Endothelial cell of umbilical vein (primary cell): ENCODE measurements around the gene CDK6. TPM values are rescaled to one million over a fixed set of nuclear protein-coding genes. Genes with fewer than 3 reads are reported as not detected.

ENCODE experiments used
- BruUV-seq: library from RNA; stranded (reverse); fragments of 400-500 nt; replicated peaks from 2 replicates; lab custom pipeline; 2021; lab: Mats Ljungman, UMichigan
- CTCF ChIA-PET: fragments of 300-600, 350-600 bp; sonication (Branson Sonifier 250); formaldehyde crosslinking; loops from one replicate; lab custom pipeline; 2021; ENCODE audit warnings: antibody characterized with exemption, inconsistent platforms; lab: Charles Lee
- POLR2A ChIA-PET: fragments of 300-600, 350-600 bp; sonication (Branson Sonifier 250); formaldehyde crosslinking; loops from one replicate; lab custom pipeline; 2021; ENCODE audit warnings: antibody characterized with exemption, inconsistent platforms; lab: Charles Lee
- DNase-seq: peaks from one replicate; pipeline ENCODE4 v3.0.0-alpha.2; 2011; ENCODE audit warnings: low read depth, low spot score
- FAIRE-seq: peaks from 2 replicates; lab custom pipeline; 2011; peaks lifted over from hg19 to GRCh38; lab: Jason Lieb, UNC
- H2AFZ ChIP-seq: 2 replicates; pipeline ENCODE4 v1.6.0; 2012; ENCODE audit warnings: low read depth, low read length, control low read depth, inconsistent platforms
- H3K27ac ChIP-seq: 2 replicates; pipeline ENCODE4 v1.5.1; 2011; ENCODE audit warnings: low read depth, mild to moderate bottlenecking, control low read depth, low read length, moderate library complexity; ENCODE audit not compliant: insufficient read depth
- H3K27me3 ChIP-seq, 2 experiments: 2 replicates each; pipeline versions ENCODE4 v1.6.0 to v1.6.1; 2011; ENCODE audit warnings: low read length in 2 of 2, mixed read lengths in 1 of 2; ENCODE audit not compliant: control insufficient read depth in 2 of 2, insufficient read depth in 2 of 2
- H3K36me3 ChIP-seq, 2 experiments: 2 replicates in 1 of 2; 3 replicates in 1 of 2; pipeline ENCODE4 v1.5.1; 2011; ENCODE audit warnings: low read length in 2 of 2, mild to moderate bottlenecking in 1 of 2, moderate library complexity in 1 of 2; ENCODE audit not compliant: control insufficient read depth in 2 of 2, insufficient read depth in 2 of 2; ENCODE audit errors: extremely low read depth in 1 of 2
- H3K4me1 ChIP-seq: 3 replicates; pipeline ENCODE4 v1.5.1; 2011; ENCODE audit warnings: mild to moderate bottlenecking, low read length; ENCODE audit not compliant: control insufficient read depth, insufficient read depth; ENCODE audit errors: extremely low read depth
- H3K4me2 ChIP-seq: 2 replicates; pipeline ENCODE4 v1.6.1; 2011; ENCODE audit warnings: low read length, control low read depth, mixed read lengths; ENCODE audit not compliant: insufficient read depth
- H3K4me3 ChIP-seq, 3 experiments: fragments of 200-600 bp in 1 of 3; sonication (generic), shearing (Covaris generic) in 1 of 3; replicated peaks in 1 of 3; 2 replicates each; pipeline ENCODE4 v1.5.1; 2011 to 2016; ENCODE audit warnings: control low read depth in 3 of 3, low read length in 3 of 3, mild to moderate bottlenecking in 2 of 3, inconsistent platforms in 1 of 3, low read depth in 1 of 3, moderate library complexity in 1 of 3; ENCODE audit not compliant: insufficient read depth in 1 of 3
- H3K79me2 ChIP-seq: 2 replicates; pipeline ENCODE4 v1.6.0; 2012; ENCODE audit warnings: low read length, inconsistent platforms; ENCODE audit not compliant: control insufficient read depth, insufficient read depth
- H3K9ac ChIP-seq: replicated peaks from 2 replicates; pipeline ENCODE3; 2011; ENCODE audit warnings: low read length, control low read depth; ENCODE audit not compliant: insufficient read depth; ENCODE audit errors: extremely low read depth
- H3K9me1 ChIP-seq: replicated peaks from 3 replicates; pipeline ENCODE4 v1.6.0; 2011; ENCODE audit warnings: mild to moderate bottlenecking, low read length; ENCODE audit not compliant: control insufficient read depth, insufficient read depth; ENCODE audit errors: extremely low read depth
- H3K9me3 ChIP-seq: replicated peaks from 2 replicates; pipeline ENCODE4 v1.5.1; 2012; ENCODE audit warnings: low read length, inconsistent platforms; ENCODE audit not compliant: control insufficient read depth, insufficient read depth
- H4K20me1 ChIP-seq: replicated peaks from 2 replicates; pipeline ENCODE3; 2011; ENCODE audit warnings: mild to moderate bottlenecking, low read length; ENCODE audit not compliant: control insufficient read depth, insufficient read depth; ENCODE audit errors: extremely low read depth
- CTCF ChIP-seq, 2 donors: IDR thresholded peaks; 1 replicate in 1 of 2; 2 replicates in 1 of 2; pipeline ENCODE4 v1.5.1; 2011; ENCODE audit warnings: low read length in 2 of 2, mild to moderate bottlenecking in 2 of 2, moderate library complexity in 2 of 2, control low read depth in 1 of 2, inconsistent platforms in 1 of 2, low read depth in 1 of 2; ENCODE audit not compliant: insufficient read depth in 1 of 2; ENCODE audit errors: extremely low read depth in 1 of 2
- EZH2 ChIP-seq: IDR thresholded peaks from 2 replicates; pipeline ENCODE4 v1.6.1; 2012; ENCODE audit warnings: borderline replicate concordance, low read depth, mild to moderate bottlenecking, moderate library complexity, low read length, inconsistent platforms; ENCODE audit not compliant: severe bottlenecking
- FOS ChIP-seq: IDR thresholded peaks from 2 replicates; pipeline ENCODE4 v1.6.1; 2011; ENCODE audit warnings: mild to moderate bottlenecking, low read length, moderate library complexity, borderline replicate concordance; ENCODE audit not compliant: insufficient read depth
- GATA2 ChIP-seq: IDR thresholded peaks from 2 replicates; pipeline ENCODE4 v1.7.0; 2011; ENCODE audit warnings: low read depth, mild to moderate bottlenecking, moderate library complexity, mixed read lengths, low read length; ENCODE audit not compliant: insufficient read length, insufficient read depth
- JUN ChIP-seq: IDR thresholded peaks from 2 replicates; pipeline ENCODE4 v1.6.1; 2011; ENCODE audit warnings: borderline replicate concordance, low read depth; ENCODE audit not compliant: insufficient read length, insufficient read depth
- MAX ChIP-seq: IDR thresholded peaks from 2 replicates; pipeline ENCODE4 v1.6.1; 2011; ENCODE audit not compliant: insufficient read depth, insufficient read length
- MYC ChIP-seq: IDR thresholded peaks from one replicate; pipeline ENCODE4 v1.6.1; 2011; ENCODE audit warnings: mild to moderate bottlenecking, low read depth, low read length
- POLR2A ChIP-seq: IDR thresholded peaks from 2 replicates; pipeline ENCODE4 v1.6.1; 2012; ENCODE audit warnings: low read depth, mild to moderate bottlenecking, control low read depth, low read length
- POLR2AphosphoS5 ChIP-seq: IDR thresholded peaks from 2 replicates; pipeline ENCODE4 v1.6.1; 2012; ENCODE audit warnings: low read depth, mild to moderate bottlenecking, control low read depth, low read length, moderate library complexity; ENCODE audit not compliant: insufficient read depth
- dilution Hi-C: fragments of 300-500 bp; cut with MboI; formaldehyde crosslinking; loops from one replicate; pipeline ENCODE4 v1.15.0; 2019; ENCODE audit warnings: low sequenced_read_pairs; ENCODE audit not compliant: extremely low pct_ligation_motif_present
- intact Hi-C: fragments of 100-400 bp; cut with micrococcal nuclease; formaldehyde crosslinking; loops from one replicate; pipeline ENCODE4 v1.10.0; 2022
- polyA plus RNA-seq, 4 experiments: library from polyadenylated mRNA; depleted of rRNA in 3 of 4; stranded (reverse) in 3 of 4; unstranded in 1 of 4; fragments of >200 nt; gene quantifications; 2 replicates each; pipeline versions ENCODE4 v1.2.1 to v1.2.3, GENCODE V29; 2011 to 2012; ENCODE audit warnings: missing spikeins in 1 of 4
- total RNA-seq: library from RNA; stranded (reverse); gene quantifications from 2 replicates; pipeline ENCODE4 v1.2.3, GENCODE V29; 2021

The CDK6 gene
- total and polyA plus RNA-seq, 2 donors (not counting 3 experiments of a cell fraction or from before 2014, with no cell fraction given): 6.0 to 28.2 TPM

GRCh38 chr7:92835261-92835850 lies 1.0 kb downstream of the CDK6 start:
- peaks cover 30% of the 10 kb centered on the region for H3K79me2 ChIP-seq
- H4K20me1 ChIP-seq: no peaks in the 10 kb centered on the region
- H3K4me1 ChIP-seq: peaks cover 35% of the 10 kb centered on the region
- BruUV-seq: no TSS peak
- POLR2A ChIA-PET: no interaction called here
- CTCF ChIA-PET: interaction anchor here (3.2 kb wide), 2 partner anchors 137 to 215 kb away, joined by 14 to 20 read pairs; no protein-coding TSS in a partner anchor
- DNase-seq (peak; percentile 81), FAIRE-seq (peak; percentile 81)
- H3K9me1 ChIP-seq: no peaks in the 10 kb centered on the region
- H3K4me2 ChIP-seq: peak overlapping the region; percentile 80
- no peaks in the 10 kb centered on the region for H3K36me3 ChIP-seq
- H3K9ac ChIP-seq: peak overlapping the region; percentile 95
- H3K4me3 ChIP-seq: peak overlapping the region; percentile 68 to 80 (median 71)
- H2AFZ ChIP-seq: peak overlapping the region; percentile 60
- no peaks in the 10 kb centered on the region for H3K9me3 ChIP-seq
- no peak for TF ChIP-seq MYC
- TF ChIP-seq POLR2A: peak; percentile 28
- TF ChIP-seq CTCF (IDR thresholded peaks at IDR 0.05; ENCODE audit: extremely low read depth in 1 of 2, insufficient read depth in 1 of 2, low read depth in 1 of 2, low read length in 2 of 2): no peak
- TF ChIP-seq FOS: peak; percentile 15
- no peak for TF ChIP-seq GATA2
- peak; percentile 13 for TF ChIP-seq POLR2AphosphoS5
- TF ChIP-seq MAX: no peak
- TF ChIP-seq EZH2: no peak
- no peak for TF ChIP-seq JUN
- peak overlapping the region; percentile 78 for H3K27ac ChIP-seq
- dilution Hi-C loops (no loop called here), intact Hi-C loops (loop anchor here (1.0 kb wide), 1 partner anchor 176 kb away; no protein-coding TSS in a partner anchor)
- peaks cover 0 to 20% of the 10 kb centered on the region in 2 experiments for H3K27me3 ChIP-seq
